Left lung (tissue), 10 donors: Measurements from ENCODE around the gene LAMB4. TPM values are rescaled to one million over a fixed set of nuclear protein-coding genes. Genes with fewer than 3 reads are reported as not detected.

Experiments used
- ATAC-seq: fragments of 200-7000 bp; cut with Tn5 transposase; one replicate; pipeline ENCODE4 v1.9.1; 2020; ENCODE audit warnings: moderate library complexity
- DNase-seq, 4 donors: peaks; one replicate each; pipeline ENCODE4 v3.0.0-alpha.2; 2013 to 2020
- H3K27ac ChIP-seq, 2 donors: fragments of 200-600 bp; sonication (generic) in 1 of 2; one replicate each; pipeline versions ENCODE4 v1.5.0 to v1.8.0; 2020 to 2021
- H3K27me3 ChIP-seq, 2 donors: fragments of 200-600 bp; sonication (generic) in 1 of 2; one replicate each; pipeline versions ENCODE4 v1.5.0 to v1.8.0; 2020 to 2021
- H3K36me3 ChIP-seq, 2 donors: fragments of 200-600 bp; sonication (generic) in 1 of 2; one replicate each; pipeline versions ENCODE4 v1.5.0 to v1.8.0; 2020 to 2021
- H3K4me1 ChIP-seq, 2 donors: fragments of 200-600 bp; one replicate each; pipeline ENCODE4 v1.8.0; 2021
- H3K4me3 ChIP-seq, 2 donors: fragments of 200-600 bp; sonication (generic) in 1 of 2; one replicate each; pipeline versions ENCODE4 v1.5.0 to v1.8.0; 2020 to 2021; ENCODE audit warnings: mild to moderate bottlenecking in 1 of 2
- H3K9me3 ChIP-seq, 2 donors: fragments of 200-600 bp; sonication (generic) in 1 of 2; one replicate each; pipeline versions ENCODE4 v1.5.0 to v1.8.0; 2020 to 2021
- CTCF ChIP-seq, 2 donors: fragments of 200-600 bp; sonication (generic) in 1 of 2; IDR thresholded peaks; one replicate each; pipeline versions ENCODE4 v1.5.0 to v1.8.0; 2021; ENCODE audit warnings: antibody characterized with exemption in 2 of 2
- intact Hi-C, 2 donors: fragments of 100-400 bp; cut with DNase I; formaldehyde crosslinking; loops; one replicate each; pipeline versions ENCODE4 v1.11.2 to v1.14.2; 2022
- polyA plus RNA-seq, 6 donors: library from polyadenylated mRNA; unstranded; fragments of 120-200 nt; gene quantifications; one replicate each; pipeline ENCODE4 v1.2.1, GENCODE V29; 2013; ENCODE audit not compliant: insufficient read length in 6 of 6
- total RNA-seq, 2 donors: library from RNA; stranded (reverse); fragmentation: NEBNext Ultra II Directional; extraction: Animal tissue kit (Norgen Biotek cat#: 25700); gene quantifications; one replicate each; pipeline ENCODE4 v1.2.1, GENCODE V29; 2021
- donor health status: DM: no; HTN: yes; CAD: no.
- donor health status: DM: no; HTN: no; CAD: no.

LAMB4 gene
- total and polyA plus RNA-seq, 8 donors: 0.10 to 0.37 (median 0.29) TPM; not detected in 1

DNA sequence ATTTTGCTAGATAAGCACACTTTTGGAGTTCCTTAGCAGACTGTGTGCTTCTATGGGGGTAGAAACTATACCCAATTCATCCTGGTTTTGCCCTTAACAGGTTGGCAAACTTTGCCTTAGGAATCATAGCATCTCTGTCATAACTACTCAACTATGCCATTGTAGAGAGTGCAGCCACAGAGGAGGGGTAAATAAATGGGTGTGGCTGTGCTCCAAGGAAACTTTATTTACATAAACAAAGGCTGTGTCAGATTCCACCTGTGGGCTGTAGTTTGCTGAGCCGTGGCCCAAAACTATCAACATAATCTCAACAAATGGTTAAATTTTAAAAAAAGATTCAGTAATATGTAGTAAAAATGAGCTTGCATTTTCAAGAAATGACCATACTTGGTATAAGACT is 75.6 kb downstream of the LAMB4 start:
- no peaks in the 10 kb centered on the region for H3K36me3 ChIP-seq
- DNase-seq: no peak
- intact Hi-C loops: no loop called here
- H3K4me3 ChIP-seq: no peak overlapping the region
- peaks cover 0 to under 1% of the 10 kb centered on the region in 2 donors for H3K4me1 ChIP-seq
- H3K9me3 ChIP-seq: no peaks in the 10 kb centered on the region
- H3K27me3 ChIP-seq: no peaks in the 10 kb centered on the region
- no peak for TF ChIP-seq CTCF (IDR thresholded peaks at IDR 0.05)
- no peak overlapping the region for H3K27ac ChIP-seq
- ATAC-seq: no peak

GRCh38 chr7:108053250-108053649 is 76.9 kb downstream of the LAMB4 start:
- intact Hi-C loops: no loop called here

GRCh38 chr7:108051454-108051853 is 78.7 kb downstream of the LAMB4 start:
- DNase-seq (no peak), ATAC-seq (no peak)
- H3K4me1 ChIP-seq: no peaks in the 10 kb centered on the region
- H3K27ac ChIP-seq: no peak overlapping the region
- TF ChIP-seq CTCF (IDR thresholded peaks at IDR 0.05): no peak
- H3K27me3 ChIP-seq: no peaks in the 10 kb centered on the region
- no peaks in the 10 kb centered on the region for H3K9me3 ChIP-seq
- no peak overlapping the region for H3K4me3 ChIP-seq
- intact Hi-C loops: no loop called here
- H3K36me3 ChIP-seq: no peaks in the 10 kb centered on the region

More at GRCh38 chr7:108053250-108053649, 76.9 kb downstream of the LAMB4 start:
- no peak for TF ChIP-seq CTCF (IDR thresholded peaks at IDR 0.05)
- Histone ChIP-seq H3K27me3 (no peaks in the 10 kb centered on the region), H3K4me3 (no peak overlapping the region), H3K36me3 (no peaks in the 10 kb centered on the region), H3K4me1 (no peaks in the 10 kb centered on the region), H3K27ac (no peak overlapping the region), H3K9me3 (no peaks in the 10 kb centered on the region)
- DNase-seq (no peak), ATAC-seq (no peak)

- no peaks in the 10 kb centered on the region for H3K9me3 ChIP-seq
- no peak for TF ChIP-seq CTCF (IDR thresholded peaks at IDR 0.05)
- H3K4me1 ChIP-seq: no peaks in the 10 kb centered on the region
- no peaks in the 10 kb centered on the region for H3K27me3 ChIP-seq
- no peaks in the 10 kb centered on the region for H3K36me3 ChIP-seq
- H3K27ac ChIP-seq: no peak overlapping the region
- H3K4me3 ChIP-seq: no peak overlapping the region
- intact Hi-C loops: no loop called here
- ATAC-seq (no peak), DNase-seq (no peak)
These were observed 80.2 kb downstream of the LAMB4 start for GRCh38 chr7:108049962-108050361.

DNA sequence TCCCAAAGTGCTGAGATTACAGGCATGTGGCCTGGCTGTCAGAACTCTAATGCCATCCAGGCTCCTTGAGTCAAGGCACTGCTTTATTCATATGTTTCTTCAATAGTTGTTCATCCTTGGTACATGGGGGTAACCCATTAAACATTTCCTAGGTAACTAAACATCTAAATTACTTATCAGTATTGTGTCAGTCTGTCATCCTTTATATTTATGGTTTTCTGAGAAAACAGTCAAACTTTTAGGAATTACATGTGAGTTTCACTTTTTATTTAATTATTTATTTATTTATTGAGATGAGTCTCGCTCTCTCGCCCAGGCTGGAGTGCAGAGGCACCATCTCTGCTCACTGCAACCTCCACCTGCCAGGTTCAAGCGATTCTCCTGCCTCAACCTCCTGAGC is 81.7 kb downstream of the LAMB4 start:
- TF ChIP-seq CTCF (IDR thresholded peaks at IDR 0.05): no peak
- Histone ChIP-seq H3K36me3 (no peaks in the 10 kb centered on the region), H3K27me3 (no peaks in the 10 kb centered on the region), H3K9me3 (no peaks in the 10 kb centered on the region), H3K27ac (no peak overlapping the region), H3K4me1 (no peaks in the 10 kb centered on the region), H3K4me3 (no peak overlapping the region)
- ATAC-seq (no peak), DNase-seq (no peak)
- intact Hi-C loops: no loop called here
